Measurements from ENCODE around the gene MBNL1.
"Not testable (repeated sequence)": the region's sequence is repeated elsewhere in the genome, so short reads cannot be mapped to it uniquely, and the experiment has no call there.

Gene MBNL1

DNA sequence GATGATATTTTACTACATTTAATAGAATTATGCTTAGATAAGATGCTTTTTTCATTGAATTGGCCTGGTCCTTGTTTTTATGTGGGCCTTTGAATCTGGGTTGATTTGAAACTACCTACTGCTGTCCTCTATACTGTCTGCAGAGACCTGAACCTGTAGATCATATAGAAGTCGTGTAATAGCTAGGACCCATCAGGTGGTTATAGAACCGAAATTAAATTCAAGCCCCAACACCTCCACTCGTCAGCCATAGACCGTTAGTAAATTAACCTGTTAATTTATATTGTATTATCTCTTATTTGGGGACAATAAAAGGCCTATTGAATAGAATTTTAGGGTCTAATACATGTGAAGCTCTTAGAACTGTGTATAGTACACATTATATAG lies 108.4 kb downstream of the MBNL1 start:
- DNase-seq (ENCODE audit: low read depth), result no peak

DNA sequence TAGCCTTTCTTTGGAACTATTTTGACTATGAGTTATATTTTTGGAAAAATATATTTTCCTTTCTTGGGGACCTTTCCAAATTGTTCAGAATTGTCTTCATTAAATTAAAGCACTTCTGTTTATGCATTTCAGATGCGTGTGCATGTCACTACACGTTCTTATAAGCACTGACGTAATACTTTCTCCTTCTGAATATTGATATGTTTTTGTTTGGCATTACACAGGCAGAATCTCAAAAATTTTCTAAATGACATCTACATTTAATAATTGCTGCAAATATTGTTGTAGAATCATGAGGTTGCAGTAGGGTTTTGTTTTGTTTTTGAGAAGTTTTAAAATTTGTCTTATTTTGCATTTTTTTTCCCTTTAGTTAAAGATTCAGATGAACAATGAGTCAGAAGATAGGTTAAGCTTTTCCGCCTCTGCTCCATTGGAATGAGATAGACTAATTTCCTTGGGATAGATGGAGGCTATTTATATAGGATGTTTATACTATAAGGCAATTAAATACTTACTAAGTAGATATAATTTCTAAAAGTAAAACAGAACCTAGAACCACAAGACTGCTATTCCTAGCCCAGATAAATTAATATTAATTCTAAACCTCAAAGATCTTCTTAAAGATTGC lies 110.8 kb downstream of the MBNL1 start:
- DNase-seq (ENCODE audit: low read depth), result no peak

DNA sequence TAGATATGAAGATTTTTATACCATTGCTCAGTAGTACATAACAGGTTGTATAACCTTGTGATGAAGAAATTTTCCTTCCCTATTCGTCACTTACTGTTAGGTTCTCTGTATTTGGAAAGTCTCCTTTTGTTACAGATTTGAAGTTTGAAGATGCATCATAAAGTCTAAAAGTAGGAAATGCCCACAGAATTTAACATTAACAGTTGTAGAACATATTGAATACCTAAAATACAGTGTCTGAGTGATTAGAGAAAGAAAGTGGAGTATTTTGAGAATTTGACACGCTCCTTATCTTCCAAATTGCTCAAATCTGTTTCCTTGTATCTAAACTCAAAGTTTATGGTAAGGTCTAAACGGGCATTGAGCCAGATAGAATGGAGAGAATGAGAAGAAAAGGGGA lies 111.3 kb downstream of the MBNL1 start:
- no peak for DNase-seq (ENCODE audit: low read depth)

DNA sequence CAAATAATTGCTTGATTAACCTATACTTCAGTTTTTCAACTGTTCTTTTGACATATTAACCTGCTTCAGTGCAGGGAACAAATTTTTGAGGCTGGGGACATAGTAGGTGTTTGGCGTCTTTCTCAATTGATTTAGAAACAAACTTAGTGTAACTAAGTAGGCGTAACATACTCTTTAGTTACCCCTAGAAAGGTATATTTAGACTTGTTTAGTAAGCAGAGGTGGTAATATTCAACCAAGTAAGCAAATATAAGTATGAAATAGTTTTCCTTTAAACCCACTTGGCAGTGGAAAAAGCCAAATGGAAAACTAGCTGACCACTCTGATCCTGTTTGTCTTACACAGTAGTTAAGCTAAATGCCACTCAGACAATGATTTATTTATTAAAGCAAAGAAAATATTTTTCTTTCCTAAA lies 113.2 kb downstream of the MBNL1 start:
- DNase-seq (ENCODE audit: low read depth), result no peak

DNA sequence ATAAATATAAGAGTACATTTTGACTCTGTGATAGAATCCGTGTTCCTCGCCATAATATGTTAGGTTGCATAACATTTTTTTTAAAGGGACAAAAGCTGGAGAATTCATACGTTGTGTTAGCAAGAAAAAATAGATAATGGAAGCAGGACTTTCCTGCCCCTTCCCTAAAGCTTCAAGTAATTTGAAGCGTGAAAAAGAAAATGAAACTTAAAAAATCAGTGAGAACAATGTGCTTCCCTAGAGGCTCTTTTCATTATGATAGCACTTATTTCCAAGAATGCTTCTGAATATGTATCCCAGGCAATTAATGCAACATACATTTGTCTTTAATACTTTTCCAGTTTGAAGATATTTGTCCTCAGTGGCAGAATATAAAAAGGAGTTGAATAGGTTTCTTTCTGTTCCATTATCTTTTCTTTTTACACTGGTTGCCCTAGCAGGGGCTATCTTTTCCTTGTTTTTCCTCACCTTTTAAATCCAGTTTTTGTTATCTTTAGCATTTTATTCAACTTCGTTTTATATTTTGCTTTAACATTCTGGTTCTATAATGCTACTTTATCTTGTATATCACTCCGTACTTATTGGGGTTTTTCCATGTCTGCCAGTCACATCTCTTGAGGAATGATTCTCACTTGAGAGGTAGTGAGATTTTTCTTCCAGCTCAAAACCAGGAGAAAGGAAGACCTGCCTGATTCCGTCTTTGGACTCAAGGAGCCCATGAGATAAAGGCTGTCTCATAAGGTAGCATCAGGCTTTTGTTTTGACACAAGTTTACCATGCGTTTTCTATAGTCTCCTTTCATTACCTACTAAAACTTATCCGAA lies 113.8 kb downstream of the MBNL1 start:
- DNase-seq (ENCODE audit: low read depth), result no peak

DNA sequence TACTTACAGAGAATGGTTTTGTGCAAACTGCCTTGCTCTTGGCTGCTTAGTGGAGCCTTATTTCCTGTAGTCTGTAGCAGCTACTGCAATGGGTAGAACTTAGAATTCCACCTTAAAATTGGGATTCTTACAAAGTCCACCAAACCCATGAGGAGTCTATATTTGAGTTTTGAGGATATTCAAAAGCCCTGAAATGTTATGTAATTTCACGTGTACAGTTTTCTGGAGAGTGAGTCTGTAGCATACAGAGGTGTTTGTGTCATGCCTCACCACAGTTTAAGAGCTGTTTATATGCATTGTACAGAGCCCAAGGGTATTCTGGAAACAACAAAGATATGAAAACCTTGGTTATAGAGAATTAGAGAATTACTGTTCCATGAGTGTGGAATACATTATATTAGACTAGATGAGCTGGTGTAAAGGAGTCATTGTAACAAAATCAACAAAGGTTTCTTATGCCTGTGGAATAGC lies 114.4 kb downstream of the MBNL1 start:
- no peak for DNase-seq (ENCODE audit: low read depth)

DNA sequence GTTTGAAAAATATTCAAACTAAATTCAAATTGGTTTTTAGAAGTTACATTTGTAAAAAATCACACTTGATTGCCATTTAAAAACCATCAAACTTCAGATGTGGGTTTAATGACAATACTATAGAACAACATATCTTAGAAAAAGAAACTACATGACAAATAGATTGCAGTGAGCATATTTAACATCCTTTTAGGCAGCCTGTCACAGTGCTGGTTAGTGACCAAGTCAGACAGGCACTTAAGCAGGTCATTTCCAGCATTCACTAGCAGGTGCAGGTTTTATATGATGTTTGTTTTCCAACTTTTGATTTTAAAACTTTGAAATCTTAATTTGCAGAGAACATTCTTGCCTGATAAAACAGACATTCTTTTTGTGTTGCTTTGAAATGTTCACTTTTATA lies 115.7 kb downstream of the MBNL1 start:
- DNase-seq (ENCODE audit: low read depth), result no peak

DNA sequence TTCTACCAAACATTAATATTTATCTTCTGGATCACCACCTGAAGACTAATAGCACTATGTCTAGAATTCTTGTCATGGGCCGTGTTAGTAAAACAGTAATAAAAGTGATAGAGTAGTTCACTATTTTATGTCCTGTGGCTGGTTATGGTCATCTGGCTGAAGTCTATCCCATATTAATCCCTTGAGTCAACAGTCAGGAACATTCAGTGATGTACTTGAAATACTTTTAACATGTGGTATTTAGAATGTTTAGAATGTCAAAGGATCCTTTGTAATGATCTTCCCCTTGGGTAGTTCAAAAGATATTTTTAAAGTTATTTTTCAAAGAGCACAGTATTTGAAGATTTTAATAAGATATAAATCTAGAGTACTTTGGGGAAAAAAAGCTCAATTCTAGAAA lies 117.0 kb downstream of the MBNL1 start:
- DNase-seq (ENCODE audit: low read depth), result no peak

DNA sequence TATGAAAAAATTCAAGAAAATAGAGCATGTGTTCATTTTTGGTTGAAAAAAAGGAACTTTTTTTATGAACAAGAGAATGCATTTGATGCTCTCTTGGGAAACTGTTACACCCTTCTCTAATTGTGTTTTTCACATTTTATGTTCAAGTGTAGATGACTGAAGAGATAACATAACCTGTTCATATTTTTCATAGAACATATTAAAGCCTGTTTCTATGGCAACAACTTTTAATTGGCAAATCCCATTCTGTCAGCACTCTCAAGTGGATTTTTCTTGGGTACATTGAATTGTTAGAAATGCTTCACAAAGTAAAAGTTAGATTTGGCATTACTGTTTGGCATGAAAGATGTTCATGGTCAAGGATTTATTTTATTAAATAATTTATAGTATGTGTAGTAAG lies 117.5 kb downstream of the MBNL1 start:
- no peak for DNase-seq (ENCODE audit: low read depth)

DNA sequence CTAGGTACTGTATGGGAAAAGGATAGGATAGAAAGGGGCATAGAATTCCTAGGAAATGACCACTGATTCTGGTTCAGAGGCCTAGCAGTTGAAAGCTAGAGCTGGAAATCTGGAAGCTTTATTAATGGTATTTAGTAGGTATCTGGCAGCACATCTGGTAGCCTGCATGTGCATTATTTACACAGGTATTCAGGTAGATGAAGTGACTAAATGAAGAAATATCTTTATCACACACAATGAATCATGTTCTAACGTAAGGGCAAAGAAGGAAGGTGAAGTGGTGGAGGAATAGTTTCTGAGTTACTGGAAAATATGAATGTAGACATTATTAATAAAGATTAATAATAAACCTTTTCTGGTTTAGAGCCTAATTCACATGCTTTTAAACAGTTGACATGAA lies 119.9 kb downstream of the MBNL1 start:
- no peak for DNase-seq (ENCODE audit: low read depth)

DNA sequence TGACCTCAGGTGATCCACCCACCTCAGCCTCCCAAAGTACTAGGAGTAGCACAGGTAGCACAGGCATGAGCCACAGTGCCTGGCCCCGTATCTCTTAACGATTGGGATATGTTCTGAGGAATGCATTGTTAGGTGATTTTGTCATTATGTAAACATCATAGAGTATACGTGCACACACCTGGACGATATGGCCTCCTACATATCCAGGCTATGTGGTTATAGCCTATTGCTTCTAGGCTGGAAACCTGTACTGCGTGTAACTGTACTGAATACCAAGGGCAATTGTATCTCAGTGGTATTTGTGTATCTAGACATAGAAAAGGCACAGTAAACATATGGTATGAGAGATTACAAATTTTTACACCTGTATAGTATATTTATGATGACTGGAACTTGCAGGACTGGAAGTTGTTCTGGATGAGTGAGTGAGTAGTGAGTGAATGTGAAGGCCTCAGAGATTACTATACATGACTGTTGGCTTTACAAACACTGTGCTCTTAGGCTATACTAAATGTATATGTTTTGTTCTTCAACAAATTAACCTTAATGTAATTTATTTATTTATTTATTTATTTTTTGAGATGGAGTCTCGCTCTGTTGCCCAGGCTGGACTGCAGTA lies 120.7 kb downstream of the MBNL1 start:
- DNase-seq (ENCODE audit: low read depth), result no peak

DNA sequence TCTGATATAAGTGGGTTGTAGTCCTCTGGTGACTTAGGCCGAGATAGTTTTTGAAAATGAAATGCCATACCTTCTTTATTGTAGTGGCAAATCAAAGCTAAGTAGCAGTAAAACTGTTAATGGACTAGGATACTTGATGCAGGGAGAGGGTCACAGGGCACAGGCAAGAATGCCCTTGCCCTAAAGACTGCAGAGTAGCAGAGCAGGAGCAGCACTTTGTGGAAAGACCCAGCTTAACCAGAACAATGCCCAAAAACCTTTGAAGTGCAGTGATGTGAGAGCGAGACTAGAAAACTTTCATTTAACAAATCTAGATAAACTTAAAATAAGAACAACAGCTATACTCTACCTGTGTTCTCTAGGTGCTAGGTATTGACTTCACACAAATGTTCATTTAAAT lies 121.9 kb downstream of the MBNL1 start:
- DNase-seq (ENCODE audit: low read depth), result no peak

DNA sequence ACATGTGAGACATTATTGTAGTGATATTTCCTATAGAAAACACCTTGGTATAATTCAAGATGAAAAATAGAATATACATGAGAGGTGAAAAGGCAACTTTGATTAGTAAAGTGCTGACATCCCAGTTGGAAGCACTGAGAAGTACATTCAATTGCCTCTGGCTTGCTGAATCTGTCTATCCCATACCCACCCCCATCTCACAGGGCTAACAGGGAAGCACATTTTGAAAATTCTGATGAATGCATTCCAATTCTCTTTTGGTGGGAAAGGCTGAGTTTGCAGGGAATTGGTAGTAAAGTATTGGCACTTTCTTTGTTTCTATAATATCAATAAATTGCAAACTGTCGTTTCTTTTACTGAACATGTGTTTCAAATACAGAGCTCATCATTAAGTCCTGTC lies 122.9 kb downstream of the MBNL1 start:
- no peak for DNase-seq (ENCODE audit: low read depth)

DNA sequence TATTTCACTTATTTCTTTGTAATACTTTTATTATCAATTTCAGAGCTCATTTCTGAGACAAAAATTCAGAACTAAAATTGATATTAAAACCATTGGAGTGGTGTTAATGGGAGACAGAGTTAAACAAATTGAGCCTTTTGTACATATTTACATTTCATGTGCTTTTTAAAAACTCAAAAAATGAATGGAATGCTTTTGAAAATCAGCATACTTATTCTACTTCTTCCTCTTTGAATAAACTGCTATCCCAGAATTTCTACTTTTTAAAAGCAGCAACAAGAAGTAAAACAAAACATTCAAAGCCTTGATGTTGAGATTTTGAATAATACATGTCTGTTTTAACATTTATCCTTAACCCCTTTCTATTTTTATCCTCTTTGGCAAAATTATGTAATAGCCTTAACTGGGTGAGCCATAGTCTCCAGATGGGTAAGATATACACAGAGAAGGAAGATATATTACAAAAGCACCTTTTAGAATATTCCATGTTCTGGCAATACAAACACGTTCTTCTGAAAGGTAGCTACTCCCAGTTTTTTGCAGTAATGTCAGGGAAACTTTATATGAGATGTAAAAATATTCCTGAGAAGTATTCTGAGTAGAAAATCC lies 123.6 kb downstream of the MBNL1 start:
- no peak for DNase-seq (ENCODE audit: low read depth)

DNA sequence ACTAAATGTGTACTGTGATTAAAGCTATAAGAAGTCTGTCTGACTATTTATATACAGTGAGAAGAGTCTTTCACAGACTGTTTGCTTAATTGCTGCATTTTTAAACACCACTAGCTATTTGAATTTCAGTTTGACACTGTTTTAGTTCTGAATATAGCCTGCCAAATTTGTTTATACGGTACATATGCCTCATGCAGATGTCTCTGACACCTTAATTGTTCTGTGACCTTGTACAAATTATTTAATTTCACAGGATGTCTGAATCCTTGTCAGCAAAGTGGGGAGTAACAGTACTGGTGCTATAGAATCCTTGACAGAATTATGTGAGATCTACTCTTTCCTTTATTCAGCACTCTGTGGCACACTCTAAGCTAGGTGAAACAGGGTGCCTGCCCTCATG lies 125.5 kb downstream of the MBNL1 start:
- DNase-seq (ENCODE audit: low read depth), result no peak

DNA sequence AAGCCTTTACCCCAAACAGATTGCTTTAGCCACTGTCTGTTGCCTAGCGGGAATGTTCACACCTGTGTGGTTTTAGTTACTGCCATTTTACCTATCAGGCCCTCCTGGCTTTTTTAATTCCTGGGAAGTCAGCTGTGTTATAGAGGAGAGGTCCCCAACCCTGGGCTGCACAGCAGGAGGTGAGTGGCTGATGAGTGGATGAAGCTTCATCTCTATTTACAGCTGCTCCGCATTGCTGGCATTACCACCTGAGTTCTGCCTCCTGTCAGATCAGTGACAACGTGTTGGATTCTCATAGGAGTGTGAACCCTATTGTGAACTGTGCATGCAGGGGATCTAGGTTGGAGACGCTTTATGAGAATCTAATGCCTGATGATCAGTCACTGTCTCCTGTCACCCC lies 127.0 kb downstream of the MBNL1 start:
- DNase-seq (ENCODE audit: low read depth), result no peak

DNA sequence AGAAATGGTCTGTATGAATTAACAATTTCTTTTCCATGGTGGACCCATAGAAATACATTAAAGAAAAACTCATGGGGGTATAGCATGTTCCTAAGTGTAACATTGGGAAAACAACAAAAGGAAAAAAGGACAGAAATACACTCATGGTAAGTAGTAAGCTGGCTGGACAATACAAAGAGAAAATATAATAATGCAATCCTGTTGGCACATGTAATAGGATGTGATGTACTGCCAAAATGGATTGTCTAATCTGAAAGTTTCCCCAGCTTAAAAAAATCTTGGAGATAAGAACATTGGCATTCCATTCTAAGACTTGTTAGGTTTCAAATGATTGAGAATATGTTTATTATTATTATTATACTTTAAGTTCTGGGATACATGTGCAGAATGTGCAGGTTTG lies 128.1 kb downstream of the MBNL1 start:
- DNase-seq (ENCODE audit: low read depth), result no peak

DNA sequence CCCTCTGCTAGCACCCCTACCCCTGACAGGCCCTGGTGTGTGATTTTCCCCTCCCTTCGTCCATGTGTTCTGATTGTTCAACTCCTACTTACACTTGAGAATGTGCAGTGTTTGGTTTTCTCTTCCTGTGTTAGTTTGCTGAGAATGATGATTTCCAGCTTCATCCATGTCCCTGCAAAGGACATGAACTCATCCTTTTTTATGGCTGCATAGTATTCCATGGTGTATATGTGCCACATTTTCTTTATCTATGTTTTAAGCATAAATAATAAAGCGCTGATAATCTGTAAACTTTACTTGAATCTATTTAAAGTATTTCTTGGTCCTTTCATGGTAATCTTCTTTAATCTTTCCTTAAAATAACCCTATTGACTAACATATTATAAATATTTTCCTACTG lies 128.6 kb downstream of the MBNL1 start:
- DNase-seq (ENCODE audit: low read depth), result not testable (repeated sequence)

DNA sequence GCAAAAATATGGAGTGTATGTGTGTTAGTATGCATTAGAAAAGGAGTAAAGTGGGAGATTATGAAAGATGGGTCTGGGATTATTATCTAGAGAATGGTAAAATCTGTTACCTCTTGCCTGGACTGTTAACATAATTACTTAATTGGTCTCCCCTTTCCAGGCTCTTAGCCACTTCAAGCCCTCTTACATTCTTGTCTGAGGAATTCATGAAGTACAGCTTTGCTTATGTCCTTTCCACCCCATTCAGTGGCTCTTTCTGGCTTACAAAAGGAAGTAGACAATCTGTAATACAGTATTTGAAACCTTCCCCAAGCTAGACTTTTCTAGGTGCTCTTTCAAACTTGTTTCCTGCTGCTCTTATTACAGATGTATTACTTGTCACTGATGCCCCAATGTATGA lies 129.8 kb downstream of the MBNL1 start:
- no peak for DNase-seq (ENCODE audit: low read depth)

DNA sequence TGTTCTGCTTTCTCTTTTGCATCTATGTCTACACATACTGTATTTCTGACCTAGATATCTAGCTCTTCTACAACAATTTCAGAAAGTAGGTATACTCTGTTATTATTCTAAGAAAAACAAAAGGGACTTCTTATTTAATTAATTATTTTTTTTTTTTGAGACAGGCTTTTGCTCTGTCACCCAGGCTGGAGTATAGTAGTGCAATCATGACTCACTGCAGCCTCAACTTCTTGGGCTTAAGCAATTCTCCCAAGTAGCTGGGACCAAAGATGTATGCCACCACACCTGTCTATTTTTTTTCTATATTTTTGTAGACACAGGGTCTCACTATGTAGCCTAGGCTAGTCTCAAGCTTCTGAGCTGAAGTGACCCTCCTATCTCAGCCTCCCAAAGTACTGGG lies 130.6 kb downstream of the MBNL1 start:
- no peak for DNase-seq (ENCODE audit: low read depth)

DNA sequence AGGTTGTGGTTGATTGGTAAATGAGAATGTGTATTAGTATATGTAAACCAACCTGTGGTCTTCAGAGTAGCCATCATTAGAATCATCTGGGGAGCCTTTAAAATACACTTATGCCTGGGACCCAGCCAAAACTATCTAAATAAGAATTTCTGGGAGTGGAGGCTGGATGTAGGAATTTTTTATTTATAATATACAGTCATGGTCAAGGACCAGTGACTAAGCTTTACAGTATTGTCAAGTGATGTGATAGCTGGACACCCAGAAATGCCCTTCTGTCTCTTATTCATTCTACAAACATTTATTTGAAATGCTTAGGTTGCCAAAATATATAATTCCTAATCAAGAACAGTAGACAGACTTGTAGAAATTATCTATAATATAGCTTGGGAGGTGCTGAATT lies 132.2 kb downstream of the MBNL1 start:
- no peak for DNase-seq (ENCODE audit: low read depth)

DNA sequence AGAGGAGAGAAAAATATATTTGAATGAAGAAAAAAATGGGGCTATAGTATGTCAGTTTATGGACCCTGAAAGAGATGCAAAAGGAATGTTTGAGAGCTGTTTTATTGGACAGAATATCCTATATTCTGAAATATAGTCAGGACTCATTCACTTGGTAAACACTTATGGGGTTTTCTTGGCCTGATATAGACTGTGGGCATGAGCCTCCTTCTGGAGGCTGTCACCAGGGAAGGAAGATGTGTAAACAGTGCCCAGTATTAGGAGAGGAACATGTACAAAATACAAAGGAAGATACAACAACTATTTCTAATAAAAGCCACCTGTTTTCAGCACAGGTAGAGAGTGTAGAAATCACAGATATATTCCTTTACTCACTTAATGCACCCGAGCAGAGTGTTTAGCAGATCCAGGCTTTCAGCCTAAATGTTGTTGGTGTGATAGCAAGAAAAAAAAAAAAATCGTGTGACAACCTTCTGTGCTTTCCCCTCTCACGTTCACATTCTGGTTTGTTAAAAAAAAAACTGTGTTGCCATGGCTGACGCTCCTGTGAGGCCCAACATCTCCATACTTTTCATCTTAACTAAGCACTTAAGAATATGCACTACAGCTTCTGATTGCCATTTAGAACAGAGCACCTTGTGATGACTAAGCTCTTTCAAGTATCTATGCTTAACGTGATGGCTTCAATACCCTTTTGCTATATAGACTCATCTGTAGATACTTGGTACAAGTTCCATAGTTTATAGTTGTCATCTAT lies 134.1 kb downstream of the MBNL1 start:
- DNase-seq (ENCODE audit: low read depth), result no peak
